H9 (cell line): ENCODE data around the gene TLE4. TPM values are rescaled to one million over a fixed set of nuclear protein-coding genes. Genes with fewer than 3 reads are reported as not detected.
A peak's percentile ranks its signal among the peaks of the same experiment; 100 is the strongest.

Experiments
- DNase-seq: peaks from one replicate; pipeline ENCODE4 v3.0.0-alpha.2; 2017
- H2AFZ ChIP-seq: one replicate; pipeline ENCODE4 v1.6.1; 2013; ENCODE audit warnings: mild to moderate bottlenecking, low read length, control low read depth, moderate library complexity
- H2AK5ac ChIP-seq: 2 replicates; pipeline ENCODE4 v1.6.1; 2013; ENCODE audit warnings: low read length, control low read depth, mixed read lengths; ENCODE audit not compliant: insufficient read length
- H2BK120ac ChIP-seq: one replicate; pipeline ENCODE4 v1.6.1; 2013; ENCODE audit warnings: low read depth, mild to moderate bottlenecking, low read length, control low read depth, inconsistent platforms; ENCODE audit not compliant: poor library complexity, severe bottlenecking
- H2BK12ac ChIP-seq: 2 replicates; pipeline ENCODE4 v1.6.1; 2013; ENCODE audit warnings: low read length, control low read depth, mixed read lengths, low read depth; ENCODE audit not compliant: insufficient read length
- H2BK15ac ChIP-seq: 2 replicates; pipeline ENCODE4 v1.6.1; 2013; ENCODE audit warnings: low read depth, low read length, control low read depth
- H2BK20ac ChIP-seq: one replicate; pipeline ENCODE4 v1.6.1; 2013; ENCODE audit warnings: low read depth, mild to moderate bottlenecking, low read length, control low read depth, inconsistent platforms; ENCODE audit not compliant: poor library complexity, severe bottlenecking
- H2BK5ac ChIP-seq: 2 replicates; pipeline ENCODE4 v1.6.1; 2013; ENCODE audit warnings: low read length, control low read depth, mixed read lengths; ENCODE audit not compliant: insufficient read length
- H3K14ac ChIP-seq: 2 replicates; pipeline ENCODE4 v1.6.1; 2013; ENCODE audit warnings: low read length, control low read depth; ENCODE audit not compliant: insufficient read depth
- H3K18ac ChIP-seq: 2 replicates; pipeline ENCODE4 v1.6.1; 2013; ENCODE audit warnings: low read depth, mild to moderate bottlenecking, mixed read lengths, low read length, control low read depth; ENCODE audit not compliant: insufficient read length
- H3K23ac ChIP-seq: 2 replicates; pipeline ENCODE4 v1.6.1; 2013; ENCODE audit warnings: low read length, control low read depth, mixed read lengths, low read depth; ENCODE audit not compliant: insufficient read length
- H3K23me2 ChIP-seq: 2 replicates; pipeline ENCODE4 v1.6.1; 2013; ENCODE audit warnings: low read depth, mild to moderate bottlenecking, mixed read lengths, low read length, control low read depth; ENCODE audit not compliant: insufficient read length, poor library complexity, severe bottlenecking
- H3K27ac ChIP-seq: 2 replicates; pipeline ENCODE4 v1.5.1; 2013; ENCODE audit warnings: low read length, control low read depth, mixed read lengths, low read depth; ENCODE audit not compliant: insufficient read length
- H3K27me3 ChIP-seq: 2 replicates; pipeline ENCODE4 v1.6.1; 2013; ENCODE audit warnings: low read length, control low read depth, inconsistent platforms; ENCODE audit not compliant: insufficient read depth
- H3K4ac ChIP-seq: 2 replicates; pipeline ENCODE4 v1.6.1; 2013; ENCODE audit warnings: low read depth, mild to moderate bottlenecking, control low read depth, inconsistent platforms, low read length, moderate library complexity
- H3K4me1 ChIP-seq: 2 replicates; pipeline ENCODE4 v1.6.1; 2013; ENCODE audit warnings: low read length, control low read depth, inconsistent platforms; ENCODE audit not compliant: insufficient read depth
- H3K4me2 ChIP-seq: 2 replicates; pipeline ENCODE4 v1.6.1; 2013; ENCODE audit warnings: low read length, control low read depth, mixed read lengths; ENCODE audit not compliant: insufficient read length, insufficient read depth
- H3K56ac ChIP-seq: 2 replicates; pipeline ENCODE4 v1.6.1; 2013; ENCODE audit warnings: low read depth, mild to moderate bottlenecking, mixed read lengths, low read length, control low read depth; ENCODE audit not compliant: insufficient read length
- H3K79me1 ChIP-seq: 2 replicates; pipeline ENCODE4 v1.6.1; 2013; ENCODE audit warnings: low read depth, mild to moderate bottlenecking, moderate library complexity, low read length, control low read depth, inconsistent platforms; ENCODE audit not compliant: insufficient read depth, poor library complexity, severe bottlenecking
- H3K79me2 ChIP-seq: 2 replicates; pipeline ENCODE4 v1.6.1; 2013; ENCODE audit warnings: low read length, control low read depth, inconsistent platforms; ENCODE audit not compliant: insufficient read depth
- H3K9ac ChIP-seq: 2 replicates; pipeline ENCODE4 v1.6.1; 2013; ENCODE audit warnings: low read length, control low read depth, mixed read lengths; ENCODE audit not compliant: insufficient read length; ENCODE audit errors: extremely low read depth
- H3K9me3 ChIP-seq: one replicate; pipeline ENCODE4 v1.6.1; 2013; ENCODE audit warnings: low read depth, low read length, inconsistent platforms; ENCODE audit not compliant: control insufficient read depth
- H3T11ph ChIP-seq: one replicate; pipeline ENCODE4 v1.6.1; 2013; ENCODE audit warnings: mild to moderate bottlenecking, low read length, control low read depth, inconsistent platforms
- H4K20me1 ChIP-seq: one replicate; pipeline ENCODE4 v1.6.1; 2013; ENCODE audit not compliant: control insufficient read depth, insufficient read length, insufficient read depth
- H4K5ac ChIP-seq: 2 replicates; pipeline ENCODE4 v1.6.1; 2013; ENCODE audit warnings: low read depth, mild to moderate bottlenecking, mixed read lengths, low read length, control low read depth; ENCODE audit not compliant: insufficient read length
- H4K8ac ChIP-seq: replicated peaks from 2 replicates; pipeline ENCODE4 v1.6.1; 2013; ENCODE audit warnings: low read length, control low read depth, mixed read lengths, low read depth; ENCODE audit not compliant: insufficient read length
- H4K91ac ChIP-seq: 2 replicates; pipeline ENCODE4 v1.6.1; 2013; ENCODE audit warnings: low read depth, mild to moderate bottlenecking, moderate library complexity, mixed read lengths, low read length, control low read depth; ENCODE audit not compliant: insufficient read length
- H3K27ac Mint-ChIP-seq, 3 experiments: 2 replicates in 2 of 3; 3 replicates in 1 of 3; pipeline ENCODE4 v1.8.0; 2020 to 2021; ENCODE audit warnings: mixed read lengths in 3 of 3, mild to moderate bottlenecking in 1 of 3, moderate library complexity in 1 of 3
- H3K27me3 Mint-ChIP-seq: 2 replicates; pipeline ENCODE4 v1.8.0; 2021; ENCODE audit warnings: low read depth, mild to moderate bottlenecking, moderate library complexity, mixed read lengths
- H3K36me3 Mint-ChIP-seq, 3 experiments: 2 replicates in 2 of 3; 3 replicates in 1 of 3; pipeline ENCODE4 v1.8.0; 2020 to 2021; ENCODE audit warnings: low read depth in 3 of 3, mixed read lengths in 3 of 3; ENCODE audit not compliant: insufficient read depth in 1 of 3
- H3K4me1 Mint-ChIP-seq, 2 experiments: 2 replicates each; pipeline ENCODE4 v1.8.0; 2020; ENCODE audit warnings: mixed read lengths in 2 of 2
- H3K4me3 Mint-ChIP-seq, 2 experiments: 2 replicates in 1 of 2; 3 replicates in 1 of 2; pipeline ENCODE4 v1.8.0; 2020 to 2021; ENCODE audit warnings: mild to moderate bottlenecking in 2 of 2, mixed read lengths in 2 of 2, moderate library complexity in 1 of 2
- H3K9me3 Mint-ChIP-seq, 2 experiments: 2 replicates in 1 of 2; 3 replicates in 1 of 2; pipeline ENCODE4 v1.8.0; 2020; ENCODE audit warnings: mild to moderate bottlenecking in 2 of 2, mixed read lengths in 2 of 2, moderate library complexity in 1 of 2
- CTCF ChIP-seq: fragments of 200-600 bp; sonication (generic); conservative IDR thresholded peaks from 3 replicates; pipeline ENCODE4 v1.8.0; 2021; ENCODE audit warnings: antibody characterized with exemption, mild to moderate bottlenecking
- WGBS: extraction: QIAGEN DNeasy Blood & Tissue Kit; methylation state at CpG from one replicate; pipeline ENCODE4 v1.1.7; 2013; ENCODE audit warnings: missing lambda C conversion rate, low lambda C conversion rate, mixed read lengths; ENCODE audit not compliant: insufficient read length; ENCODE audit errors: extremely low coverage; 5-methylcytosine and 5-hydroxymethylcytosine counted together
- total RNA-seq: library from RNA; stranded (reverse); gene quantifications from 2 replicates; pipeline ENCODE4 v1.2.1, GENCODE V29; 2021

Gene TLE4
- total RNA-seq, 1 experiment from 2014 or later = 35.1 TPM

- Histone ChIP-seq H3K18ac (peak overlapping the region; percentile 51), H3K9ac (peak overlapping the region; percentile 90), H2BK12ac (no peak overlapping the region), H3K79me2 (peaks cover 3% of the 10 kb centered on the region; the same call in 1 of the 2 replicates), H3K4ac (no peak overlapping the region; the same call in 1 of the 2 replicates), H2BK120ac (no peak overlapping the region), H2BK5ac (no peak overlapping the region), H4K8ac (no peak overlapping the region), H2BK15ac (no peak overlapping the region), H4K91ac (no peak overlapping the region), H3K27me3 (no peaks in the 10 kb centered on the region), H4K20me1 (no peaks in the 10 kb centered on the region), H3K4me2 (peak overlapping the region; percentile 58), H3K23me2 (peaks cover 18% of the 10 kb centered on the region), H4K5ac (no peak overlapping the region), H3K14ac (peak overlapping the region; percentile 90), H2AK5ac (no peak overlapping the region), H3K9me3 (no peaks in the 10 kb centered on the region), H3K79me1 (no peaks in the 10 kb centered on the region), H3K4me1 (peaks cover 3% of the 10 kb centered on the region; the same call in 1 of the 2 replicates), H2AFZ (no peak overlapping the region), H3K27ac (no peak overlapping the region), H3K56ac (no peak overlapping the region), H3T11ph (no peak overlapping the region), H3K23ac (no peak overlapping the region), H2BK20ac (no peak overlapping the region)
- DNase-seq = peak; percentile 42
- Mint-ChIP-seq H3K27me3 (peaks cover 7% of the 10 kb centered on the region), H3K4me3 (peak overlapping the region; percentile 81 to 89), H3K9me3 (peaks cover 4% of the 10 kb centered on the region in 2 experiments; a peak in 3 of 5 replicates), H3K27ac (no peak overlapping the region), H3K4me1 (peaks cover 23 to 37% of the 10 kb centered on the region in 2 experiments), H3K36me3 (peaks cover 2 to 36% (median 19%) of the 10 kb centered on the region in 3 experiments; a peak in 6 of 7 replicates)
- WGBS = no CpG with 5 or more reads among the region's 115 CpGs
- no peak for TF ChIP-seq CTCF
Observed at GRCh38 chr9:79572608-79573411, 1.0 kb downstream of the TLE4 start.
